ENCODE measurements around the gene WNK4.
A peak's percentile ranks its signal among the peaks of the same experiment; 100 is the strongest.
"Not testable (repeated sequence)": the region's sequence is repeated elsewhere in the genome, so short reads cannot be mapped to it uniquely, and the experiment has no call there.

Gene WNK4

GRCh38 chr17:42779936-42780850 lies at the start of gene WNK4:
TSS of gene WNK4 (plus strand) at chr17:42780610. CDS start at chr17:42780699, 89 bp downstream.
- Histone ChIP-seq H4K20me1 (ENCODE audit: insufficient read depth) (no peaks in the 10 kb centered on the region), H3K27ac (no peak within 1 kb of the TSS), H3K4me3 (IDR thresholded peaks at IDR 0.05; ENCODE audit: insufficient read depth, low read depth, low read length) (no peak within 1 kb of the TSS), H3K36me3 (ENCODE audit: insufficient read depth) (no peaks in the 10 kb centered on the region; the same call in 1 of the 2 replicates), H3K9ac (no peak within 1 kb of the TSS), H3K4me2 (no peak within 1 kb of the TSS), H3K4me1 (ENCODE audit: low read depth, poor library complexity, severe bottlenecking) (peaks cover 10% of the 10 kb centered on the region), H3K27me3 (ENCODE audit: insufficient read depth, low read depth) (peaks cover 39% of the 10 kb centered on the region), H3K79me2 (ENCODE audit: insufficient read depth, low read depth) (no peaks in the 10 kb centered on the region), H2AFZ (ENCODE audit: low read depth) (no peak within 1 kb of the TSS)
- TF ChIP-seq CTCF (conservative IDR thresholded peaks at IDR 0.05; ENCODE audit: low read depth, low read length): no peak

GRCh38 chr17:42740699-42741098 lies 39.7 kb upstream of the WNK4 start:
- H3K27ac ChIP-seq: no peak overlapping the region
- peaks cover 48% of the 10 kb centered on the region for H3K4me1 ChIP-seq (ENCODE audit: low read depth, poor library complexity, severe bottlenecking)
- H3K36me3 ChIP-seq (ENCODE audit: insufficient read depth): no peaks in the 10 kb centered on the region
- H3K27me3 ChIP-seq (ENCODE audit: insufficient read depth, low read depth): no peaks in the 10 kb centered on the region
- no peak for TF ChIP-seq CTCF (conservative IDR thresholded peaks at IDR 0.05; ENCODE audit: low read depth, low read length)
- H4K20me1 ChIP-seq (ENCODE audit: insufficient read depth): no peaks in the 10 kb centered on the region
- no peak overlapping the region for H3K9ac ChIP-seq
- H3K4me2 ChIP-seq: peak overlapping the region; percentile 6; the same call in 1 of the 2 replicates
- no peak overlapping the region for H2AFZ ChIP-seq (ENCODE audit: low read depth)
- peaks cover 51% of the 10 kb centered on the region for H3K79me2 ChIP-seq (ENCODE audit: insufficient read depth, low read depth)
- no peak overlapping the region for H3K4me3 ChIP-seq (IDR thresholded peaks at IDR 0.05; ENCODE audit: insufficient read depth, low read depth, low read length)

GRCh38 chr17:42742916-42743315 lies 37.5 kb upstream of the WNK4 start:
- H2AFZ ChIP-seq (ENCODE audit: low read depth); H3K36me3 ChIP-seq (ENCODE audit: insufficient read depth); H4K20me1 ChIP-seq (ENCODE audit: insufficient read depth); H3K27ac ChIP-seq; H3K9ac ChIP-seq; H3K4me3 ChIP-seq (IDR thresholded peaks at IDR 0.05; ENCODE audit: insufficient read depth, low read depth, low read length); H3K27me3 ChIP-seq (ENCODE audit: insufficient read depth, low read depth): not testable (repeated sequence)
- Histone ChIP-seq H3K4me2 (peak overlapping the region; percentile 60; the same call in 1 of the 2 replicates), H3K79me2 (ENCODE audit: insufficient read depth, low read depth) (peaks cover 36% of the 10 kb centered on the region), H3K4me1 (ENCODE audit: low read depth, poor library complexity, severe bottlenecking) (peaks cover 33% of the 10 kb centered on the region)

GRCh38 chr17:42743595-42744282 lies 36.7 kb upstream of the WNK4 start:
- Histone ChIP-seq H3K79me2 (ENCODE audit: insufficient read depth, low read depth) (peaks cover 36% of the 10 kb centered on the region), H3K36me3 (ENCODE audit: insufficient read depth) (no peaks in the 10 kb centered on the region), H2AFZ (ENCODE audit: low read depth) (peak overlapping the region; percentile 90), H4K20me1 (ENCODE audit: insufficient read depth) (no peaks in the 10 kb centered on the region), H3K9ac (peak overlapping the region; percentile 69; the same call in 1 of the 2 replicates), H3K4me3 (IDR thresholded peaks at IDR 0.05; ENCODE audit: insufficient read depth, low read depth, low read length) (no peak overlapping the region), H3K4me2 (peak overlapping the region; percentile 60), H3K27ac (peak overlapping the region; percentile 71), H3K4me1 (ENCODE audit: low read depth, poor library complexity, severe bottlenecking) (peaks cover 33% of the 10 kb centered on the region), H3K27me3 (ENCODE audit: insufficient read depth, low read depth) (no peaks in the 10 kb centered on the region; the same call in 1 of the 2 replicates)
- peak; percentile 34; the same call in 1 of the 2 replicates for TF ChIP-seq CTCF (conservative IDR thresholded peaks at IDR 0.05; ENCODE audit: low read depth, low read length)
